Neural progenitor cell (in vitro differentiated cells): Measurements from ENCODE around the gene HIVEP2. TPM values are rescaled to one million over a fixed set of nuclear protein-coding genes. Genes with fewer than 3 reads are reported as not detected.

Source experiments
- DNase-seq: peaks from one replicate; pipeline ENCODE4 v3.0.0-alpha.2; 2016; ENCODE audit warnings: low spot score
- H2AFZ ChIP-seq: fragments of 200-600 bp; sonication (generic); replicated peaks from 2 replicates; pipeline ENCODE4 v1.6.1; 2016; ENCODE audit warnings: antibody characterized with exemption
- H3F3A ChIP-seq: fragments of 200-600 bp; sonication (generic); 2 replicates; pipeline ENCODE4 v1.6.1; 2016; ENCODE audit warnings: antibody characterized with exemption, low read depth
- H3K27ac ChIP-seq: fragments of 200-600 bp; sonication (generic); 2 replicates; pipeline ENCODE4 v1.5.1; 2016; ENCODE audit warnings: mild to moderate bottlenecking
- H3K27me3 ChIP-seq: fragments of 200-600 bp; sonication (generic); 2 replicates; pipeline ENCODE4 v1.6.1; 2016; ENCODE audit warnings: mild to moderate bottlenecking, moderate library complexity
- H3K36me3 ChIP-seq: fragments of 200-600 bp; sonication (generic); 2 replicates; pipeline ENCODE4 v1.5.1; 2016
- H3K4me1 ChIP-seq: fragments of 200-600 bp; sonication (generic); 2 replicates; pipeline ENCODE4 v1.6.1; 2016; ENCODE audit warnings: mixed run types
- H3K4me2 ChIP-seq: fragments of 200-600 bp; sonication (generic); 2 replicates; pipeline ENCODE4 v1.6.1; 2016
- H3K4me3 ChIP-seq: fragments of 200-600 bp; sonication (generic); 2 replicates; pipeline ENCODE4 v1.5.1; 2016
- H3K79me2 ChIP-seq: fragments of 200-600 bp; sonication (generic); 2 replicates; pipeline ENCODE4 v1.6.1; 2016; ENCODE audit warnings: low read depth
- H3K9ac ChIP-seq: fragments of 200-600 bp; sonication (generic); 2 replicates; pipeline ENCODE4 v1.6.1; 2016
- H3K9me3 ChIP-seq: fragments of 200-600 bp; sonication (generic); 2 replicates; pipeline ENCODE4 v1.5.1; 2016; ENCODE audit warnings: low read depth
- H4K20me1 ChIP-seq: fragments of 200-600 bp; sonication (generic); 2 replicates; pipeline ENCODE4 v1.6.1; 2016; ENCODE audit warnings: low read depth
- H3K27ac Mint-ChIP-seq: 3 replicates; pipeline ENCODE4 v1.8.0; 2021; ENCODE audit warnings: mixed read lengths
- H3K27me3 Mint-ChIP-seq: 2 replicates; pipeline ENCODE4 v1.8.0; 2022; ENCODE audit warnings: low read depth, mild to moderate bottlenecking, inconsistent platforms, moderate library complexity, mixed read lengths; ENCODE audit not compliant: insufficient read depth
- H3K36me3 Mint-ChIP-seq: 3 replicates; pipeline ENCODE4 v1.8.0; 2021; ENCODE audit warnings: mixed read lengths
- H3K4me1 Mint-ChIP-seq: 3 replicates; pipeline ENCODE4 v1.8.0; 2021; ENCODE audit warnings: mixed read lengths
- H3K4me3 Mint-ChIP-seq: 3 replicates; pipeline ENCODE4 v1.8.0; 2021; ENCODE audit warnings: mild to moderate bottlenecking, moderate library complexity, mixed read lengths
- H3K9me3 Mint-ChIP-seq: 3 replicates; pipeline ENCODE4 v1.8.0; 2020; ENCODE audit warnings: mixed read lengths
- EZH2 ChIP-seq: fragments of 200-600 bp; sonication (generic); IDR thresholded peaks from 2 replicates; pipeline ENCODE4 v1.6.1; 2017; ENCODE audit warnings: antibody characterized with exemption, mild to moderate bottlenecking, moderate library complexity
- EZH2phosphoT487 ChIP-seq: fragments of 200-600 bp; sonication (generic); IDR thresholded peaks from 2 replicates; pipeline ENCODE4 v1.6.1; 2017; ENCODE audit warnings: antibody characterized with exemption
- total RNA-seq: library from RNA; depleted of rRNA; stranded (reverse); fragments of >200 nt; gene quantifications from 2 replicates; pipeline ENCODE4 v1.2.3, GENCODE V29; 2015; ENCODE audit warnings: low replicate concordance
- TF ChIP-seq, protein P1 (sequence below): fragments of 200-600 bp; sonication (generic); IDR thresholded peaks from 2 replicates; pipeline ENCODE4 v1.5.1; 2017; ENCODE audit warnings: antibody characterized with exemption, mild to moderate bottlenecking

Gene HIVEP2
- total RNA-seq, 1 donor from 2014 or later = 2.1 TPM

DNA sequence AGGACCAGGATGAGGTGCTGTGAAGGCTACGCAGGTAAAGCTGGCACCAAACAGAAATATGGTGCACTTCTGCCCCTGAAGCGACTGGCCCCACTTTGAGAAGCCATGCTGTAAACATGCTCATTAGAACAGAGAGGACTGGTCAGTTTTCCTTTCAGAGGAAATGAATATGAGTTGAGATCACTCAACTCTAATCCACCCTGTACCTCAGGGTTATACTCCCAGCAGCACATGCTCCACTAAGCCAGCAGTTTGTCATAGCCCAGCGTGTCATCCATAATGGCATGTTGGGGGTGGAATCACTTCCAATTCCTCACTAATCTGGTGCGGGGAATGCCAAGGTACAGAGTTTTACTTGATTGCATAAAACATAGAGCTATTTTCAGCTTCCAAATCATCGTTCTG lies 98.1 kb downstream of the HIVEP2 start:
- TF ChIP-seq, protein P1, sequence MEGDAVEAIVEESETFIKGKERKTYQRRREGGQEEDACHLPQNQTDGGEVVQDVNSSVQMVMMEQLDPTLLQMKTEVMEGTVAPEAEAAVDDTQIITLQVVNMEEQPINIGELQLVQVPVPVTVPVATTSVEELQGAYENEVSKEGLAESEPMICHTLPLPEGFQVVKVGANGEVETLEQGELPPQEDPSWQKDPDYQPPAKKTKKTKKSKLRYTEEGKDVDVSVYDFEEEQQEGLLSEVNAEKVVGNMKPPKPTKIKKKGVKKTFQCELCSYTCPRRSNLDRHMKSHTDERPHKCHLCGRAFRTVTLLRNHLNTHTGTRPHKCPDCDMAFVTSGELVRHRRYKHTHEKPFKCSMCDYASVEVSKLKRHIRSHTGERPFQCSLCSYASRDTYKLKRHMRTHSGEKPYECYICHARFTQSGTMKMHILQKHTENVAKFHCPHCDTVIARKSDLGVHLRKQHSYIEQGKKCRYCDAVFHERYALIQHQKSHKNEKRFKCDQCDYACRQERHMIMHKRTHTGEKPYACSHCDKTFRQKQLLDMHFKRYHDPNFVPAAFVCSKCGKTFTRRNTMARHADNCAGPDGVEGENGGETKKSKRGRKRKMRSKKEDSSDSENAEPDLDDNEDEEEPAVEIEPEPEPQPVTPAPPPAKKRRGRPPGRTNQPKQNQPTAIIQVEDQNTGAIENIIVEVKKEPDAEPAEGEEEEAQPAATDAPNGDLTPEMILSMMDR = no peak
- TF ChIP-seq EZH2 (no peak), EZH2phosphoT487 (no peak)
- Histone ChIP-seq H3K36me3 (no peaks in the 10 kb centered on the region), H3K27me3 (no peaks in the 10 kb centered on the region), H3K9ac (no peak overlapping the region), H2AFZ (no peak overlapping the region), H3K4me1 (peaks cover 29% of the 10 kb centered on the region), H3F3A (peaks cover 23% of the 10 kb centered on the region), H3K27ac (no peak overlapping the region), H3K4me2 (no peak overlapping the region), H3K9me3 (no peaks in the 10 kb centered on the region), H3K79me2 (no peaks in the 10 kb centered on the region), H3K4me3 (no peak overlapping the region), H4K20me1 (peaks cover 3% of the 10 kb centered on the region)
- DNase-seq = no peak
- H3K9me3 Mint-ChIP-seq = no peaks in the 10 kb centered on the region
- no peak overlapping the region for H3K27ac Mint-ChIP-seq
- no peaks in the 10 kb centered on the region for H3K27me3 Mint-ChIP-seq
- H3K4me3 Mint-ChIP-seq = peak overlapping the region; percentile 80
- peaks cover 56% of the 10 kb centered on the region for H3K4me1 Mint-ChIP-seq
- no peaks in the 10 kb centered on the region for H3K36me3 Mint-ChIP-seq

DNA sequence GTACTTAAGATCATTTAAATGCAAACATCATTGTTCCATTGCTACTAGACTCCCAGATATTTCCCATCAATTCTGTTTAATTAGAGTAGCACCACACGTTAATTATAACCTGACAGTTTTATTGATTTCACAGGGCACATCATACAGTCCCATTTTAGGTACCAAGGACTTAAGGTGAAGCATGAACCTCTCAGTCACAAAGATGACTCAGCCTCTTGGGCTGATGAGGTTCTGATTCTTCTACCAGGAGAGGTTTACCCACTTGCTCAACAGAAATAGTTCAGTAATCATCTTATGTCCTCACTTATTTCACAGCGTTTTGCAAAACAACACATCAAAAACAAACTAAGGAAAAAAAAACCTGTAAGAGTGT lies 98.5 kb downstream of the HIVEP2 start:
- H3K4me3 Mint-ChIP-seq = peak overlapping the region; percentile 80

DNA sequence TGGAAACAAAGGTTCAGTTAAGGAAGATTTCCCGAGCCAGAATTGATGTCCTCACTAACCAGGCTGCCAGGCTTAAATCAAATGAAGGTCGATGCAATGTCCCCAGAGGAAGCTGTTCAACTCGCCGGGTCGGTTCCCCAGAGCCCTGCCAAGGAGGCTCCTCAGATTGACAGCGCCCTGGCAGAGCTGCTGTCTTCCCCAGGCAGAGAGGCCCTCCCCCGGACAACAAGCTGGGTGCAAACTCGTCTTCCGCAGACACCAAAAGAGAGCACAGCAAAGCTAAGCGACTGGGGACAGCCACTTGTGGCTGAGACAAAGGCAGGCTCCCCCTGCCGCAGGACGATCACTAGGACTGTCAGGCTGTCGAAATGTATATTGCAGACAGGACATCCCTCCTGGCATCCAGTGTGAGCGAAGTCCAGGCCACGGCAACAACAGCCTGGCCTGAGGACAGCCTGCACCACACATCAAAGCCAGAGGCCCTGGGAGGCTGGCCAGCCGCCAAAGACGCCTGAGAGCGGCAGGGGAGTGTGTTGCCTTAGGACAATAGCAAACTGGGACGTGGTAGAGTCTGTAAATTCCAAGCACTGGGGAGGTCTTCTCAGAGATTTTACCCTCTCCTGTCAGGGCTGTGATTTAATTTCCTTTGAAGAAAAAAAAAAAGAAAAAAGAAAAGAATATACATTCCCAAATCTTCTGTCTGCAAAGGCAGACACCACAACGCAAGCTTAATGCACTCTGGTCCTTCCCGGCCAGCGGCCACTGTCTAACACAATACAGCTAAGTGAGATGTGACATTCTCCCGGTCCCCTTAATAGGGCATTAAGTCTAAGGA lies 99.1 kb downstream of the HIVEP2 start:
- Histone ChIP-seq H3K4me2 (peak overlapping the region; percentile 81), H3K4me1 (peaks cover 25% of the 10 kb centered on the region), H3F3A (peaks cover 23% of the 10 kb centered on the region), H3K9ac (no peak overlapping the region), H3K36me3 (no peaks in the 10 kb centered on the region), H3K9me3 (no peaks in the 10 kb centered on the region), H4K20me1 (peaks cover 3% of the 10 kb centered on the region), H3K27ac (peak overlapping the region; percentile 36), H3K27me3 (no peaks in the 10 kb centered on the region), H3K4me3 (peak overlapping the region; percentile 36), H3K79me2 (no peaks in the 10 kb centered on the region), H2AFZ (peak overlapping the region; percentile 73)
- peak overlapping the region; percentile 86 for H3K27ac Mint-ChIP-seq
- H3K4me3 Mint-ChIP-seq = peak overlapping the region; percentile 80
- peaks cover 56% of the 10 kb centered on the region for H3K4me1 Mint-ChIP-seq
- no peaks in the 10 kb centered on the region for H3K9me3 Mint-ChIP-seq
- H3K27me3 Mint-ChIP-seq = no peaks in the 10 kb centered on the region
- TF ChIP-seq EZH2 (no peak), EZH2phosphoT487 (no peak)
- TF ChIP-seq, protein P1 = no peak
- peak; percentile 87 for DNase-seq
- H3K36me3 Mint-ChIP-seq = no peaks in the 10 kb centered on the region

More for the DNA sequence above, 98.5 kb downstream of the HIVEP2 start:
- no peak overlapping the region for H3K9ac ChIP-seq
- TF ChIP-seq, protein P1 = no peak
- TF ChIP-seq EZH2 (no peak), EZH2phosphoT487 (no peak)
- Mint-ChIP-seq H3K4me1 (peaks cover 59% of the 10 kb centered on the region), H3K27me3 (no peaks in the 10 kb centered on the region), H3K27ac (peak overlapping the region; percentile 86), H3K9me3 (no peaks in the 10 kb centered on the region), H3K36me3 (no peaks in the 10 kb centered on the region)
- peaks cover 3% of the 10 kb centered on the region for H4K20me1 ChIP-seq
- H3K4me1 ChIP-seq = peaks cover 29% of the 10 kb centered on the region
- H3K36me3 ChIP-seq = no peaks in the 10 kb centered on the region
- no peak overlapping the region for H2AFZ ChIP-seq
- no peak for DNase-seq
- H3K4me3 ChIP-seq = no peak overlapping the region
- H3K79me2 ChIP-seq = no peaks in the 10 kb centered on the region
- H3F3A ChIP-seq = peaks cover 23% of the 10 kb centered on the region
- H3K27me3 ChIP-seq = no peaks in the 10 kb centered on the region
- no peak overlapping the region for H3K27ac ChIP-seq
- peak overlapping the region; percentile 81 for H3K4me2 ChIP-seq
- H3K9me3 ChIP-seq = no peaks in the 10 kb centered on the region
